A673 (cell line): ENCODE measurements around the gene SCARB2.

ENCODE experiments used
- EZH2 ChIP-seq: fragments of 200-600 bp; sonication (generic); IDR thresholded peaks from 2 replicates; pipeline ENCODE4 v1.6.1; 2017; ENCODE audit warnings: borderline replicate concordance, low read depth, mild to moderate bottlenecking, mixed read lengths, antibody characterized with exemption, low read length; ENCODE audit not compliant: poor library complexity, severe bottlenecking
- TF ChIP-seq, protein P1 (sequence below): fragments of 300-800, 200-600 bp; sonication (generic); conservative IDR thresholded peaks from 2 replicates; pipeline ENCODE4 v1.5.1; 2017; ENCODE audit warnings: low read depth, mild to moderate bottlenecking, antibody characterized with exemption, low read length, moderate library complexity, mixed read lengths

DNA sequence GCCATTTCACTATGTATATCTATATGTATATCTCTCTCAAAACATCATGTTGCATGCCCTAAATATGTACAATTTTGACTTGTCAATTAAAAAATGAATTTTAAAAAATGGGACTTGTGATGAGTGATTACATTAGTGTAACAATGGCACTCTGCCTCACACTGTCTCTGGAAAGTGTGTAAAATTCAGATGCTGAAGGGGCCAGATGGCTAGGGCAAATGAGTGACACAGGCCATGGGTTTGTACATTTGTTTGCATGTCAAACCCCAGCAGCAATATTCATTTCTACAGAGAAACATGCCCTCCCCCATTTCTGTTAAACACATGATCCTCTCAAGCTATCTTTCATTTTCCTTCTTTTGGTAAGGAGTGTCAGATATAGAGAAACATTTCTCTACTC, 8.1 kb downstream of the SCARB2 start:
- TF ChIP-seq, protein P1, sequence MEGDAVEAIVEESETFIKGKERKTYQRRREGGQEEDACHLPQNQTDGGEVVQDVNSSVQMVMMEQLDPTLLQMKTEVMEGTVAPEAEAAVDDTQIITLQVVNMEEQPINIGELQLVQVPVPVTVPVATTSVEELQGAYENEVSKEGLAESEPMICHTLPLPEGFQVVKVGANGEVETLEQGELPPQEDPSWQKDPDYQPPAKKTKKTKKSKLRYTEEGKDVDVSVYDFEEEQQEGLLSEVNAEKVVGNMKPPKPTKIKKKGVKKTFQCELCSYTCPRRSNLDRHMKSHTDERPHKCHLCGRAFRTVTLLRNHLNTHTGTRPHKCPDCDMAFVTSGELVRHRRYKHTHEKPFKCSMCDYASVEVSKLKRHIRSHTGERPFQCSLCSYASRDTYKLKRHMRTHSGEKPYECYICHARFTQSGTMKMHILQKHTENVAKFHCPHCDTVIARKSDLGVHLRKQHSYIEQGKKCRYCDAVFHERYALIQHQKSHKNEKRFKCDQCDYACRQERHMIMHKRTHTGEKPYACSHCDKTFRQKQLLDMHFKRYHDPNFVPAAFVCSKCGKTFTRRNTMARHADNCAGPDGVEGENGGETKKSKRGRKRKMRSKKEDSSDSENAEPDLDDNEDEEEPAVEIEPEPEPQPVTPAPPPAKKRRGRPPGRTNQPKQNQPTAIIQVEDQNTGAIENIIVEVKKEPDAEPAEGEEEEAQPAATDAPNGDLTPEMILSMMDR = no peak
- no peak for TF ChIP-seq EZH2
